Suprapubic skin (tissue), 4 donors: ENCODE data around the gene C1orf74.

Source experiments
- CTCF ChIP-seq, 2 donors: fragments of 200-600 bp in 1 of 2; fragments of 450-650 bp in 1 of 2; sonication (generic) in 1 of 2; IDR thresholded peaks; one replicate each; pipeline ENCODE4 v1.5.1; 2016 to 2019; ENCODE audit warnings: antibody characterized with exemption in 2 of 2, mild to moderate bottlenecking in 1 of 2, moderate library complexity in 1 of 2
- EP300 ChIP-seq: sonication (generic); formaldehyde crosslinking; IDR thresholded peaks from one replicate; pipeline ENCODE4 v1.6.1; 2017; ENCODE audit warnings: antibody characterized with exemption
- POLR2A ChIP-seq, 2 donors: fragments of 450-650 bp; IDR thresholded peaks; one replicate each; pipeline ENCODE4 v1.6.1; 2017; ENCODE audit warnings: antibody characterized with exemption in 2 of 2, mild to moderate bottlenecking in 2 of 2, moderate library complexity in 2 of 2
- POLR2AphosphoS5 ChIP-seq, 3 donors: sonication (generic); formaldehyde crosslinking; IDR thresholded peaks; one replicate each; pipeline ENCODE4 v1.6.1; 2017; ENCODE audit warnings: antibody characterized with exemption in 3 of 3

DNA sequence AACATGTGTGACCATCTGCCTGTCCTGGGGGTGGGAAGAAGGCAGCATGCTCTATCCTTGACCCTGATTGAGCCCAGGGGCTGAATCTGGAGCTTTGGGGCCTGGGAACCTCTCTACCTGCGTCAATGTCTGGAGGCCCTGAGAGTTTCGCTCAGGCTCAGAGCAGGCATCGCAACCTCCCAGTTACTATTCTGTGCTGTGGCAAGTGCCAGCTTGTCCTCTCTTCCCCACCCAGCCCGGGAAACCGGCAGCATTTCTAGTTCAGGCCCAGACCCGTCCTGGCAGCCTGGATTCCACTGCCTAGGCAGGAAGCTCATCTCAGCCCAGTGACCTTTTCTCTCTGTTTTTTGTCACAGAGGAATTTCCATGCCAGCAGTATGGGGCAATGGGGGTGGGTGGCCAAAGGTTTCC lies 31.6 kb upstream of the C1orf74 start:
- no peak for TF ChIP-seq CTCF (IDR thresholded peaks at IDR 0.05)
- no peak for TF ChIP-seq EP300
- no peak for TF ChIP-seq POLR2A (IDR thresholded peaks at IDR 0.05)
- TF ChIP-seq POLR2AphosphoS5 (IDR thresholded peaks at IDR 0.05), result peak in 1 of 3 donors; percentile 78
